GM19240 (cell line): ENCODE measurements around the gene FADS1.

Source experiments
- DNase-seq: peaks from one replicate; pipeline ENCODE4 v3.0.0; 2011; ENCODE audit warnings: low spot score; ENCODE audit not compliant: insufficient read length

The FADS1 gene

GRCh38 chr11:61762798-61763197 lies 54.0 kb downstream of the FADS1 start:
- DNase-seq: no peak

DNA sequence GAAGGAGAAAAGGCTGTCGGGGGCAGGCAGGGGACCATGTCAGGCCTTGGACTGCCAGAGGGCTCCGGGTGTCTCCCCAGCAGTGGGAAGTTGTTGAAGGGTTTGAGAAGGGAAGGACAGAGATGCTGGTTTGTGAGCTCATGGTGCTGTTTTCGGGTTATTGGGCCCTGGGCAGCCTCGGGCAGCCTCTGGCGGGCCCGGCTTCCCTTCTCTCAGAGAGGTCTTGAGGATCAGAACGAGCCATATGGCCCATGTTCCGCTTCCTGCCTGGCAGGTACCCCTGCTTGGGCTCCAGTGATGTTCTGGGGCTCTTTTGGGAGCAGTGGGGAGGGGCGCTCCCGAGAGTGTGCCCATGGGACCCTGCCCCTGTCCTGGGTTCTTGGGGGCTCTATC lies 54.6 kb downstream of the FADS1 start:
- DNase-seq: no peak

- DNase-seq: no peak
Measured at GRCh38 chr11:61761440-61762222, 55.2 kb downstream of the FADS1 start.

DNA sequence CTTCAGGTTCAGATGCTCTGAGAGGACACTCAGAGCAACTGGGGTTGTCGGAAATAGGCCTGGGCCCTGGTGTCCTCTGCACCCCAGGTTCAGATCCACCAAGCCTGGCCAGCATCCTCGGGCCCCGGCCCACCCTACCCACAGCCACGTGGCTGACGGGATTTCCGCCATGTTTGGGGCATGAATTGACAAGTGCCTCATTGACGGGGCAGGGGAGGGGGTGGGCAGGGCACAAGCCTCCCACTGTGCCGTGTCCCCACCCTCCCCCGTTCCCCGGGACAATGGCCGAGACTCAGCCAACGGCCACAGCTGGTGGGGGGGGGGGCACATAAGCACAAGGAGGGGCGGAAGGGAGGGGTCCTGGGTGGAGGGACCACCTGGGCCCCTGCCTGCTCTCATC lies 55.9 kb downstream of the FADS1 start:
- no peak for DNase-seq

DNA sequence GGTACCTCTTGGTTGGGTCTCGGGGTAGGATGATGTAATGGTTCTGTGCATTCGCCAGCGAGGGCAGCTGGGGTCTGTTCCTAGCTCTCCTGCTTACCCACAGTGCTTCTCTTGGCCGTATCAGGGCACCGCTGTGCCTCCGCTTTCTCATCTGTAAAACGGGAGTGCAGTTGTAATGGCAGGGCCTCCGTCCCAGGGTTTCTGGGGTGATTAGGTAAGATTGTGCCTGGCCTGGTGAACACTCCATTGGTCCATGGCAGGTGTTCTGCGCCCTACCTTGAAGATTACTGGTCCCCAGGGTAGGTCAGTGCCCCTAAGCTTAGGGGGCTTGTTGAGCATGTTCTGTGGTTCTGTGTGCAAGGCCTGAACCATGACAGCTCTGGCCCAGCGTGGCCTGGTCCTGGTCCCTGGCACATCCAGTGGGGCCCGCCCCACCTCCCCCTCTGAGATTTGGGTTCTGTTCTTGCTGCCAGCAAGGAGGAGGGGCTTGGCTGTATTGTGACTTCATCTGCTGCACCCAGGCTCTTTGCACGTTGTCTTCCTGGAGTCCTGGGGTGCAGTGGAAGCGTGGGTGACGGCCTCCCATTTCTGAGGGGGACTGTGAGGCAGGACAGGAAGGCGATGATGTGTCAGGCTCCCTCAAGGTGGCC lies 59.5 kb downstream of the FADS1 start:
- no peak for DNase-seq

- DNase-seq: peak; percentile 53
Measured at GRCh38 chr11:61756452-61757212, 60.2 kb downstream of the FADS1 start.

GRCh38 chr11:61756147-61756451 lies 60.7 kb downstream of the FADS1 start:
- DNase-seq: no peak

DNA sequence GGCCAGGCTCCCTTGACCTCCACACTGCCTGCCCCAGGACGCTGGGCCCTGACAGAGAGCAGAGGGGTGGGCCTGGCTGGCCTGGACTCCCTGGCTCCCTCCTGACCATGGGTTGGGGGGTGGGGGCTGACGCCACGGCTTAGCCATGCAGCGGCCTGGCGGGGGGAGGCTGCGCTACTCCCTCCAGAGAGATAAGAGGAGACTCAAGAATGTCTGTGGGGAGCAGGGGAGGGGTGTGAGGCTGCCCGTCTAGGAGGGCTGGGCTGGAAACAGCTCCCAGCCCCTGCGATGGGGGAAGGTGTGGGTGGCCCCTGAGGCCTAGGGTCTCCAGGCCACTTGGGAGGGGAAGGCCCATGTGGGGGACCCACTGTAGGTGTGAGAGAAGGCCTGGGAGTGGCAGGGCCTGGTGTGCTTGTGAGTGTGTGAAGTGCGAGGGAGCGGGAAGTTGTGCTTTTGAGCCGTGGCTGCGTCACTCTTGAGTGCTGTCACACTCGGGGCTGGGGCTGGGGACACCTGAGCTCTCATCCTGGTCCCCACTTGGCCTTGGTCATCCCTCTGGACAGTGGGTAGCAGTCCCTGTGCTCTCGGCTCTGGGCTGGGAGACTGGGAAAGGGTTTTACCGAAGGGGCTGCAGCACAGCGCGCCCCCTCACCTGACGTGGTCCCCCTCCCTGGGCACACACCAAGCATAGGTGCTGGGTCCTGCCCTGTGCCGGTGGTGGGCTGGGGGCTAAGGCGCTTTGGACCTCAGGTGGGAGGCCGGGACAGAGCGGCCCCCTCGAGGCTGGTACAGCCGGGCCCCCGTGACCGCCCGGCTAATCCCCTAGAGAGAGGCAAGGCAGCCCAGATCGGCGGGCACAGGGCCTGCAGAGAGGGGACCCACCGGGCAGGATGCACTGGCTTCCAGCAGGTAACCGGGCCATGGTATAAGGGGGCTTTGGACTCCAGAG lies 62.0 kb downstream of the FADS1 start:
- no peak for DNase-seq

- no peak for DNase-seq
Measured at GRCh38 chr11:61753672-61754071, 63.1 kb downstream of the FADS1 start.

DNA sequence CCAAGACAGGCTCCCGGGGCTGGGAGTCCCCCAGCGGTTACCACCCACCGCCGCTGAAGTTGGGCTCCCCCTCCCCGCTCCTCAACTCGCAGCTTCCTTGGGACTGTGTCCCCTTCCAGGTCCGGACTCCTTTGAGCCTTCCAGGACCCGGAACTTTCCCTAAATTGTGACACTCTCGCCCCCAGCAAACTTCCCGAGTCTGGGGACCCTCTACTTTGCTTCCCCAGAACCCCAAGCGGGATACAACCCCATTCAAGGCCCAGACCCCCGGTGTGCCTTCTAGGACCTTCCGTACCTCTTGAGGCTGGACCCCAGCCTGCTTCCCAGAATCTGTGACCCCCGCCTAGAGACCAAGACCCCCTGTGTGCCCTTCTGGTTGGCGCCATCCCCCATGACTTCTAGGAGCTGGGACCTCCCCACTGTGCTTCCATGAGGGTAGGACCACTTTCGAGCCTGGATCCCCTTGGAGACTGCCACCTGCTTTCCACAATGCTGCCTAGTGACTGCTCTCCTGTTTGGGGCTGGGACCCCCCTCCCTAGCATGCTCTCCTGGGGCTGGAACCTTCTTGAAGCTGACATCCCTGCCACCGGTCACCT lies 63.8 kb downstream of the FADS1 start:
- no peak for DNase-seq

- no peak for DNase-seq
Measured at GRCh38 chr11:61752117-61752924, 64.5 kb downstream of the FADS1 start, which contains the start of gene MYRF. MYRF (plus strand) TSS chr11:61752636; CDS start chr11:61752745, 109 bp downstream.

GRCh38 chr11:61751384-61751783 lies 65.4 kb downstream of the FADS1 start:
- DNase-seq: no peak

DNA sequence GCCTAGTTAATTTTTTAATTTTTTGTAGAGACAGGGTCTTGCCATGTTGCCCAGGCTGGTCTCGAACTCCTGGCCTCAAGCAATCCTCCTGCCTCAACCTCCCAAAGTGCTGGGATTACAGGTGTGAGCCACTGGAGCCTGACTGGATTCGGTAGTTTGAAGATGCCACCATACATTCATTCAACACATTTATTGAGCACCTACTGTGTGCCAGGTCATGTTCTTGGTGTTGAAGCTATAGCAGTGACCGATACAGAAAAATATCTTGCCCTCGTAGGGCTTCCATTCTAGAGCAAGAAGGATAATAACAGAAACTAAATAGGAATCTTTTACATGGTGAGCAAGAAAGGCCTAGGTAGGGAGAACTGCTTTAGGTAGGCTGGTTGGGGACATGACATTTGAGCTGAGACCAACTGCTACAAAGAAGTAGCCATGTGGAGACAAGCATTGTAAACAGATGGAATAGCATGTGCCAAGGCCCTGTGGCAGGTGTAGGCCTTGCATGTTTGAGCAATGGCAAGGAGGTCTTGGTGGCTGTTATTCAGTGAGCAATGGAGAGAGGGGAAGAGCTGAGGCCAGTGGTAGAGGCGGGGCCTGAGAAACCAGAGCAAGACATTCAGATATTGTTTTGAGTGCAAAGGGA lies 66.1 kb downstream of the FADS1 start:
- DNase-seq: no peak
